CD8-positive, alpha-beta memory T cell (primary cell): ENCODE measurements around the gene CCNL1. TPM values are rescaled to one million over a fixed set of nuclear protein-coding genes. Genes with fewer than 3 reads are reported as not detected.
A peak's percentile ranks its signal among the peaks of the same experiment; 100 is the strongest.

ENCODE experiments used
- CTCF ChIA-PET: fragments of 350-600 bp; sonication (Branson Sonifier 250); formaldehyde crosslinking; loops from one replicate; lab custom pipeline; 2021; ENCODE audit warnings: antibody characterized with exemption; lab: Charles Lee
- POLR2A ChIA-PET: fragments of 350-600 bp; sonication (Branson Sonifier 250); formaldehyde crosslinking; loops from one replicate; lab custom pipeline; 2021; ENCODE audit warnings: antibody characterized with exemption; lab: Charles Lee
- DNase-seq, 5 donors: peaks; one replicate each; pipeline versions ENCODE4 v3.0.0 to v3.0.0-alpha.2; 2020 to 2022; ENCODE audit warnings: mixed read lengths in 1 of 5
- H3K27ac ChIP-seq: one replicate; pipeline ENCODE4 v1.7.0; 2013; ENCODE audit warnings: low read depth, mild to moderate bottlenecking, low read length, moderate library complexity
- H3K27me3 ChIP-seq: 2 replicates; pipeline ENCODE4 v1.7.0; 2013; ENCODE audit warnings: low read length, mild to moderate bottlenecking; ENCODE audit not compliant: insufficient read depth, poor library complexity, severe bottlenecking
- H3K36me3 ChIP-seq: 2 replicates; pipeline ENCODE4 v1.7.0; 2013; ENCODE audit warnings: mild to moderate bottlenecking, low read length, moderate library complexity; ENCODE audit not compliant: insufficient read depth
- H3K4me1 ChIP-seq: 2 replicates; pipeline ENCODE4 v1.7.0; 2013; ENCODE audit warnings: mild to moderate bottlenecking, low read length, moderate library complexity; ENCODE audit not compliant: insufficient read depth
- H3K4me3 ChIP-seq: 2 replicates; pipeline ENCODE4 v1.7.0; 2013; ENCODE audit warnings: mild to moderate bottlenecking, low read length
- H3K9me3 ChIP-seq: 2 replicates; pipeline ENCODE4 v1.7.0; 2013; ENCODE audit warnings: mild to moderate bottlenecking, low read length
- H3K27ac Mint-ChIP-seq, 8 donors: one replicate each; pipeline ENCODE4 v1.8.0; 2020 to 2021; ENCODE audit warnings: mixed read lengths in 8 of 8, mild to moderate bottlenecking in 6 of 8, inconsistent platforms in 3 of 8, moderate library complexity in 3 of 8
- H3K27me3 Mint-ChIP-seq, 2 donors: one replicate each; pipeline ENCODE4 v1.8.0; 2020 to 2021; ENCODE audit warnings: mixed read lengths in 2 of 2, mild to moderate bottlenecking in 1 of 2, moderate library complexity in 1 of 2
- H3K36me3 Mint-ChIP-seq, 3 donors: one replicate each; pipeline ENCODE4 v1.8.0; 2020 to 2021; ENCODE audit warnings: mixed read lengths in 3 of 3, inconsistent platforms in 1 of 3, mild to moderate bottlenecking in 1 of 3
- H3K4me1 Mint-ChIP-seq, 3 donors: one replicate each; pipeline ENCODE4 v1.8.0; 2020 to 2021; ENCODE audit warnings: mixed read lengths in 3 of 3, inconsistent platforms in 1 of 3, mild to moderate bottlenecking in 1 of 3
- H3K4me3 Mint-ChIP-seq, 7 donors: one replicate each; pipeline ENCODE4 v1.8.0; 2020 to 2021; ENCODE audit warnings: mixed read lengths in 7 of 7, mild to moderate bottlenecking in 6 of 7, moderate library complexity in 4 of 7, inconsistent platforms in 2 of 7
- H3K9me3 Mint-ChIP-seq, 5 donors: one replicate each; pipeline ENCODE4 v1.8.0; 2020 to 2022; ENCODE audit warnings: mixed read lengths in 5 of 5, mild to moderate bottlenecking in 3 of 5, moderate library complexity in 2 of 5, inconsistent platforms in 1 of 5
- polyA plus RNA-seq: library from polyadenylated mRNA; unstranded; fragments of 300-500 nt; fragmentation: Illumina TruSeq; gene quantifications from one replicate; pipeline ENCODE4 v1.2.3, GENCODE V29; 2021
- total RNA-seq, 2 experiments: library from RNA; stranded (reverse); gene quantifications; one replicate each; pipeline ENCODE4 v1.2.3, GENCODE V29; 2021

CCNL1 gene
- total and polyA plus RNA-seq, 3 experiments from 2014 or later: 62.1 to 126 (median 125) TPM

DNA sequence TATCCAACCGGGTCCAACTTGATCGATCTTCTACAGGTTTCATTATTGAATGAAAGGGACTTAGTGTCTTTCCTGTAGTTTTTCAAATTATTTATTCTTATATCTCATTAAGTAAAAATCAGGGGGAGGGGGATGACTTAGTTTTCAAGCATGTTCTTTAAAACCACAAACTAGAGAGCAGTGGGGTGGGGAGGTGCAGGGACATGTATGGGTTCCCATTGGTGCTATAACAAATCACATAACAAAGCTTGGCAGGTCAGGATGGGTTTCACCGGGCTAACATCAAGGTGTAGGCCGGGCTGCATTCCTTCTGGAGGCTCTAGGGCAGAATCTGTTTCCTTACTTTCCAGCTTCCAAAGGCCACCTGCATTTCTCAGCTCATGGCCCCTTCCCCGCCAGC is 32.7 kb downstream of the CCNL1 start:
- no peak overlapping the region for H3K4me3 Mint-ChIP-seq
- no peaks in the 10 kb centered on the region for H3K27me3 Mint-ChIP-seq
- no peak for DNase-seq
- no peaks in the 10 kb centered on the region for H3K36me3 Mint-ChIP-seq
- H3K27me3 ChIP-seq: no peaks in the 10 kb centered on the region
- H3K4me1 Mint-ChIP-seq: peaks cover 51 to 62% (median 57%) of the 10 kb centered on the region in 3 donors
- CTCF ChIA-PET: interaction anchor here (0.9 to 2.9 kb wide), 5 partner anchors 10 to 451 kb away, joined by 3 to 21 read pairs (median 6); no protein-coding TSS in a partner anchor
- H3K9me3 ChIP-seq: no peaks in the 10 kb centered on the region
- no peak overlapping the region for H3K4me3 ChIP-seq
- no peaks in the 10 kb centered on the region for H3K36me3 ChIP-seq
- no peaks in the 10 kb centered on the region for H3K9me3 Mint-ChIP-seq
- POLR2A ChIA-PET: interaction anchor here (0.7 to 1.8 kb wide), 3 partner anchors 38 to 556 kb away, joined by 3 to 5 read pairs (median 3); no protein-coding TSS in a partner anchor
- peak overlapping the region in 6 of 8 donors; percentile 94 to 98 (median 97) for H3K27ac Mint-ChIP-seq
- H3K27ac ChIP-seq: no peak overlapping the region
- peaks cover 43% of the 10 kb centered on the region for H3K4me1 ChIP-seq

DNA sequence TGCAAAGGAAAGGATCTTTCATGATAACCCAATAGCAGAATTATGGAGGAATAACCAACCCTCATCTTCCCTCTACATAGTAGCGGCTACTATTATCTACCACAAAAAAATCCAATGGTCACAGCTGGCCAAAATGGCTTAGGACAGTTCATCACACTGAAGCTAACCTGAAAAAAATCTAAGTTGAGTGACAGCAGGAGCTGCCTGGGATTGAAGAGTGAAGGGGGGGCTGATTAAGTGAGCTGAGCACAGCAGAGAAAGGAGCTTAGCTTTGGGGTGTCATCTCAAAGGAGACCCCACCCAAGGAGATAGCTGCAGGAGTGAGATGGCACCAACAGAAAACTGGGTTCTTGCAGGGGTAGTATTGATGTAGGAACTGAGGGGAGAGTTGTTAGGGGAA is 33.6 kb downstream of the CCNL1 start:
- Mint-ChIP-seq H3K27me3 (no peaks in the 10 kb centered on the region), H3K9me3 (no peaks in the 10 kb centered on the region), H3K4me3 (no peak overlapping the region), H3K4me1 (peaks cover 42 to 53% (median 48%) of the 10 kb centered on the region in 3 donors), H3K36me3 (peaks cover 0 to 3% (median 0%) of the 10 kb centered on the region in 3 donors), H3K27ac (peak overlapping the region in 7 of 8 donors; percentile 11 to 98 (median 94))
- Histone ChIP-seq H3K27me3 (no peaks in the 10 kb centered on the region), H3K4me3 (no peak overlapping the region), H3K4me1 (peaks cover 34% of the 10 kb centered on the region), H3K27ac (no peak overlapping the region), H3K9me3 (no peaks in the 10 kb centered on the region), H3K36me3 (no peaks in the 10 kb centered on the region)
- DNase-seq: no peak
- ChIA-PET POLR2A (no interaction called here), CTCF (interaction anchor here (1.0 to 2.9 kb wide), 4 partner anchors 11 to 44 kb away, joined by 3 to 21 read pairs (median 8); no protein-coding TSS in a partner anchor)

DNA sequence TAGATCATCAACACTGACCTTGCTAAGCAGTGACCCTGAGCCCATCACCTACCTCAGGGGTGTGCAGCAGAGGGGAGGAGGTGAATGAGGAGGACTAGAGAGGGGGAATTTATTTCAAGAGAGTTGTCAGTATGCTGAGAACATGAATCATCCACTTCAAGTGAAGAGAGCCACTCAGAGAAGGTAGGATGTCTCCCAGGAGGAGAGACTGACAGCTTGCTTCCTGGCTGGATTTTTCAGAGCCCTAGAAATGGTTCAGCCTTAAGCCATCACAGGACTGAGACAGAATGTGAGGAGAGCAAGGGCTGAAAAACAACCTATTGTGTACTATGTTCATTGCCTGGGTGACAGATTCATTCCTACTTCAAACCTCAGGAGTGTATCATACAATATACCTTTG is 34.8 kb downstream of the CCNL1 start:
- H3K27ac Mint-ChIP-seq: peak overlapping the region in 5 of 8 donors; percentile 14 to 68 (median 27)
- no peak overlapping the region for H3K27ac ChIP-seq
- H3K4me1 ChIP-seq: peaks cover 22% of the 10 kb centered on the region
- no peaks in the 10 kb centered on the region for H3K36me3 ChIP-seq
- ChIA-PET CTCF (interaction anchor here (1.0 to 1.4 kb wide), 2 partner anchors 10 to 12 kb away, joined by 3 to 5 read pairs; no protein-coding TSS in a partner anchor), POLR2A (no interaction called here)
- H3K4me3 ChIP-seq: no peak overlapping the region
- no peaks in the 10 kb centered on the region for H3K9me3 Mint-ChIP-seq
- H3K27me3 Mint-ChIP-seq: no peaks in the 10 kb centered on the region
- H3K27me3 ChIP-seq: no peaks in the 10 kb centered on the region
- peaks cover 0 to 3% (median 0%) of the 10 kb centered on the region in 3 donors for H3K36me3 Mint-ChIP-seq
- H3K9me3 ChIP-seq: no peaks in the 10 kb centered on the region
- peaks cover 32 to 40% (median 36%) of the 10 kb centered on the region in 3 donors for H3K4me1 Mint-ChIP-seq
- H3K4me3 Mint-ChIP-seq: no peak overlapping the region
- no peak for DNase-seq

DNA sequence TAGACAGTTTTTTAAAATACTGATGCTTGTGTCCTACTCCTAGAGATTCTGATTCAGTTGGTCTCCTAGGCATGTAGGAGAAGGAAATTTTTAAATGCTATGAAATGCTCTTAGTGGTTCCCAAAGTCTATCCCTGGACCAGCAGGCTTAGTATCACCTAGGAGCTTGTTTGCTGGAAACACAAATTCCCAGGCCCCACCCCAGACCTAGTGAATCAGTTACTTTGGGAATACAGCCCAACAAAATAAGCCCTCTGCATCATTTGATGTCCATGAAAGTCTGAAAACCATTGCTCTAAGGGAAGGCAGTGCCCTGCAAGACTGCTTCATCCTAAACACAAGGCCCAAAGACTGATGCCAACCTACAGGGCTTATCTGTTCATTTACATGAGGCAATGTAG is 36.3 kb downstream of the CCNL1 start:
- Histone ChIP-seq H3K9me3 (no peaks in the 10 kb centered on the region), H3K4me3 (no peak overlapping the region), H3K27ac (no peak overlapping the region), H3K4me1 (peaks cover 11% of the 10 kb centered on the region), H3K27me3 (no peaks in the 10 kb centered on the region), H3K36me3 (no peaks in the 10 kb centered on the region)
- H3K27me3 Mint-ChIP-seq: no peaks in the 10 kb centered on the region
- no peak for DNase-seq
- no peaks in the 10 kb centered on the region for H3K9me3 Mint-ChIP-seq
- H3K4me3 Mint-ChIP-seq: no peak overlapping the region
- H3K27ac Mint-ChIP-seq: peak overlapping the region in 2 of 8 donors; percentile 3 to 24
- peaks cover 0 to 11% (median 0%) of the 10 kb centered on the region in 3 donors for H3K36me3 Mint-ChIP-seq
- ChIA-PET CTCF (no interaction called here), POLR2A (no interaction called here)
- H3K4me1 Mint-ChIP-seq: peaks cover 27 to 35% (median 30%) of the 10 kb centered on the region in 3 donors

DNA sequence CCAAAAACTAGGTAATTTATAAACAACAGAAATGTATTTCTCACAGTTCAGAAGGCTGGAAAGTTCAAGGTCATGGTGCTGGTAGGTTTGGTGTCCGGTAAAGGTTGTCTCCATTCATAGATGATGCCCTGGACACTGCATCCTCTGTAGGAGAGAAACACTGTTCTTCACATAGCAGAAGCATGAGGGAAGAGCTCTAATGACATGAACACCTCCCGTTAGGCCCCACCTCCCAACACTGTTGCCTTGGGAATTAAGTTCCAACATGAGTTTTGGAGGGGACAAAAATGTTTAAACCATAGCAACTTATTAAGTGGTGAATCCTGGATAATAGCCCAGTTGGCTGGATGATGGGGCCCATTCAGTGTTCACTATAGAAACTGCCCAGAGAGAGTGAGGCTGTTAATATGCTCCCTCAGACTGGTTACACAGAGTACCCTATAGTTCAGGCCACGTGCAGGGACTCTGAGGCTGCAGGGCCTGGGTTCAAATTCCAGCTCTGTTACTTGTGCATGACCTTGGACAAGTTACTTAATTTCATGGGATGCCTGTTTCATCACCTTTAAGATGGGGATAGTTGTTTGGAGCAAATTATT is 37.0 kb downstream of the CCNL1 start:
- Histone ChIP-seq H3K27ac (no peak overlapping the region), H3K36me3 (no peaks in the 10 kb centered on the region), H3K4me1 (peaks cover 5% of the 10 kb centered on the region), H3K9me3 (no peaks in the 10 kb centered on the region), H3K4me3 (no peak overlapping the region), H3K27me3 (no peaks in the 10 kb centered on the region)
- peak overlapping the region in 2 of 8 donors; percentile 47 to 65 for H3K27ac Mint-ChIP-seq
- ChIA-PET POLR2A (no interaction called here), CTCF (interaction anchor here (0.8 to 1.5 kb wide), 4 partner anchors 10 to 41 kb away, joined by 3 to 6 read pairs (median 4); no protein-coding TSS in a partner anchor)
- H3K27me3 Mint-ChIP-seq: no peaks in the 10 kb centered on the region
- no peak overlapping the region for H3K4me3 Mint-ChIP-seq
- H3K9me3 Mint-ChIP-seq: no peaks in the 10 kb centered on the region
- DNase-seq: no peak
- peaks cover 0 to 11% (median 0%) of the 10 kb centered on the region in 3 donors for H3K36me3 Mint-ChIP-seq
- peaks cover 20 to 28% (median 23%) of the 10 kb centered on the region in 3 donors for H3K4me1 Mint-ChIP-seq

DNA sequence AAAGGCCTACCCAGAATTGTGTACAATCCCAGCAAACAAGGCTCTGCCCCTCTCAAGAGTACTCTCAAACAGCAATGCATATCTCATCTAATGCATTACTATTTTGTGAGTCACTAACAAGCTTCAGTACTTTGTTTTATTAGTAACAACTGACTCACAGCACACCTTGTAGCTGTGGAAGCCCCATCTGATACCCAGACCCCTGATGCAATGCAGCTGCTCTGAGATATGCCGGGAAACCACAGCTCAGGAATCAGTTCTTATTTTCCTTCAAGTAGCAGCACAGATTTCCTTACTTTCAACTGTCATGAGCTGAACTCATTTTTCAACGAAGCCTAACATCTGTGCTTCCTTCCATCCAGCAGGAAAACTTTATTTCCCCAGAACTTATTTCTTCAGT is 37.8 kb downstream of the CCNL1 start:
- no peaks in the 10 kb centered on the region for H3K36me3 ChIP-seq
- CTCF ChIA-PET: interaction anchor here (0.8 to 1.5 kb wide), 5 partner anchors 9 to 40 kb away, joined by 3 to 6 read pairs (median 4); no protein-coding TSS in a partner anchor
- peaks cover 4% of the 10 kb centered on the region for H3K4me1 ChIP-seq
- POLR2A ChIA-PET: no interaction called here
- Mint-ChIP-seq H3K4me1 (peaks cover 15 to 20% (median 16%) of the 10 kb centered on the region in 3 donors), H3K27me3 (no peaks in the 10 kb centered on the region), H3K27ac (peak overlapping the region in 3 of 8 donors; percentile 4 to 65 (median 13)), H3K36me3 (peaks cover 0 to 11% (median 0%) of the 10 kb centered on the region in 3 donors), H3K4me3 (no peak overlapping the region), H3K9me3 (no peaks in the 10 kb centered on the region)
- H3K27me3 ChIP-seq: no peaks in the 10 kb centered on the region
- no peak overlapping the region for H3K27ac ChIP-seq
- DNase-seq: no peak
- H3K4me3 ChIP-seq: no peak overlapping the region
- H3K9me3 ChIP-seq: no peaks in the 10 kb centered on the region

DNA sequence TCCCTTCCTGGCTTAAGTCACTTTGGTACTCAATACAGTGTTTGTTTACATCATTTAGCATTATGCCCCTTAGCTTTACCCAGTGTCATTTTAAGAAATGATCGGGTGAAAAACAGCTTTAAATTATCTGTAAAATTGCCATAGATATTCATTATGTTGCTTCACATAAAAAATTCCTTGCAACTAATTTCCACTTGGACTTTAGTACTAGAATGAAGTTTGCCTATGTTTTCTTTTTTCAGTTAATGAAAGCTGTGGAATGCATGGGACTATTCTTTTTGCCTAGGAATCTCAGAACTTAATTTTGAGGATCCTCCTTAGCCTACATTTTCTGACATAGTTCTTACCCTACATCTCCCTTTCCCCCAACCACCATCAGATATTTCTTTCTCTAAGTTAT is 38.4 kb downstream of the CCNL1 start:
- H3K27me3 Mint-ChIP-seq: no peaks in the 10 kb centered on the region
- no peak overlapping the region for H3K4me3 Mint-ChIP-seq
- Histone ChIP-seq H3K4me1 (peaks cover 4% of the 10 kb centered on the region), H3K27me3 (no peaks in the 10 kb centered on the region), H3K36me3 (no peaks in the 10 kb centered on the region), H3K4me3 (no peak overlapping the region), H3K9me3 (no peaks in the 10 kb centered on the region), H3K27ac (no peak overlapping the region)
- H3K27ac Mint-ChIP-seq: peak overlapping the region in 1 of 8 donors; percentile 4
- no peaks in the 10 kb centered on the region for H3K9me3 Mint-ChIP-seq
- peaks cover 0 to 11% (median 0%) of the 10 kb centered on the region in 3 donors for H3K36me3 Mint-ChIP-seq
- ChIA-PET POLR2A (no interaction called here), CTCF (interaction anchor here (1.3 to 2.8 kb wide), 5 partner anchors 8 to 40 kb away, joined by 3 to 11 read pairs (median 4); no protein-coding TSS in a partner anchor)
- peaks cover 13 to 15% (median 15%) of the 10 kb centered on the region in 3 donors for H3K4me1 Mint-ChIP-seq
- DNase-seq: no peak
